HUES48 (cell line): ENCODE results near the gene MLLT11.
"Not testable (repeated sequence)": the region's sequence is repeated elsewhere in the genome, so short reads cannot be mapped to it uniquely, and the experiment has no call there.

ENCODE experiments used
- H3K27ac ChIP-seq: one replicate; pipeline ENCODE4 v1.7.0; 2013; ENCODE audit warnings: low read depth, low read length, inconsistent platforms
- H3K27me3 ChIP-seq: 2 replicates; pipeline ENCODE4 v1.6.1; 2013; ENCODE audit warnings: mild to moderate bottlenecking, low read length; ENCODE audit not compliant: control insufficient read depth, insufficient read depth
- H3K36me3 ChIP-seq: 2 replicates; pipeline ENCODE4 v1.6.1; 2013; ENCODE audit warnings: low read length; ENCODE audit not compliant: control insufficient read depth, insufficient read depth
- H3K4me1 ChIP-seq: 2 replicates; pipeline ENCODE4 v1.6.1; 2013; ENCODE audit warnings: mild to moderate bottlenecking, low read length; ENCODE audit not compliant: control insufficient read depth, insufficient read depth
- H3K4me3 ChIP-seq: 2 replicates; pipeline ENCODE4 v1.5.1; 2013; ENCODE audit warnings: mild to moderate bottlenecking, low read depth, low read length
- H3K9ac ChIP-seq: 2 replicates; pipeline ENCODE4 v1.6.1; 2013; ENCODE audit warnings: mild to moderate bottlenecking, low read depth, low read length, moderate library complexity
- H3K9me3 ChIP-seq: 2 replicates; pipeline ENCODE4 v1.6.1; 2013; ENCODE audit warnings: low read length; ENCODE audit not compliant: control insufficient read depth, insufficient read depth

The MLLT11 gene

DNA sequence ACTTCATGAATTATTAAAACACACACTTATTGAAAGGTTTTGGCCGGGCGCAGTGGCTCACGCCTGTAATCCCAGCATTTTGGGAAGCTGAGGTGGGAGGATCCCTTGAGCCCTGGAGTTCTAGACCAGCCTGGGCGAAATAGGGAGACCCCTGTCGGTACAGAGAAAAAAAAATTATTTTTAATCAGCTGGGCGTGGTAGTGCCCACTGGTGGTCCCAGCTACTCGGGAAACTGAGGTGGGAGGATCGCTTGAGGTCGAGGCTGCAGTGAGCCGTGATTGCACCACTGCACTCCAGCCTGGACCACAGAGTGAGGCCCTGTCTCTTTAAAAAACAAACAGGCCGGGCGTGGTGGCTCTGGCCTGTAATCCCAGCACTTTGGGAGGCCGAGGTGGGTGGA is 12.0 kb downstream of the MLLT11 start:
- H3K9ac ChIP-seq, result no peak overlapping the region
- peaks cover 12% of the 10 kb centered on the region for H3K36me3 ChIP-seq
- H3K27me3 ChIP-seq, result no peaks in the 10 kb centered on the region
- no peaks in the 10 kb centered on the region for H3K9me3 ChIP-seq
- no peak overlapping the region for H3K27ac ChIP-seq
- H3K4me1 ChIP-seq, result no peaks in the 10 kb centered on the region
- no peak overlapping the region for H3K4me3 ChIP-seq

- Histone ChIP-seq H3K27me3 (no peaks in the 10 kb centered on the region), H3K4me3 (no peak overlapping the region), H3K27ac (no peak overlapping the region), H3K9ac (no peak overlapping the region), H3K36me3 (no peaks in the 10 kb centered on the region), H3K4me1 (peaks cover 5% of the 10 kb centered on the region), H3K9me3 (no peaks in the 10 kb centered on the region)
These were observed 25.9 kb downstream of the MLLT11 start for GRCh38 chr1:151085953-151086559.

- H3K9me3 ChIP-seq, H3K9ac ChIP-seq, H3K27me3 ChIP-seq, H3K27ac ChIP-seq, H3K4me3 ChIP-seq, H3K36me3 ChIP-seq, H3K4me1 ChIP-seq: not testable (repeated sequence)
These were observed 37.2 kb downstream of the MLLT11 start for GRCh38 chr1:151097426-151097825.

- Histone ChIP-seq H3K36me3 (no peaks in the 10 kb centered on the region), H3K9me3 (no peaks in the 10 kb centered on the region), H3K27ac (no peak overlapping the region), H3K27me3 (no peaks in the 10 kb centered on the region), H3K9ac (no peak overlapping the region), H3K4me3 (no peak overlapping the region), H3K4me1 (no peaks in the 10 kb centered on the region)
These were observed 37.9 kb downstream of the MLLT11 start for GRCh38 chr1:151098126-151098525.

DNA sequence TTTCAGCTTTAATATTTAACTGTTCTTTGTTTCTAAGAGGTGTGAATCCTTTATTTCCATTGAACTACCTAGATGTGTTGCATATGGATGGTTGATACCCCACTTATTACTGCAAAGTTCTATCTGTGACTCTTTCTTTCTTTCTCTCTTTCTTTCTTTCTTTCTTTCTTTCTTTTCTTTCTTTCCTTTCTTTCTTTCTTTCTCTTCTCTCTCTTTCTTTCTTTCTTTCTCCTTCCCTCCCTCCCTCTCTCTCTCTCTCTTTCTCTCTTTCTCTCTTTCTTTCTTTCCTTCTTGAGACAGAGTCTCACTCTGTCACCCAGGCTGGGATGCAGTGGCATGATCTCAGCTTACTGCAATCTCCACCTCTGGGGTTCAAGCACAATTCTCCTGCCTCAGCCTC is 44.4 kb downstream of the MLLT11 start:
- H3K4me3 ChIP-seq, result no peak overlapping the region
- no peaks in the 10 kb centered on the region for H3K27me3 ChIP-seq
- no peak overlapping the region for H3K27ac ChIP-seq
- no peak overlapping the region for H3K9ac ChIP-seq
- H3K9me3 ChIP-seq, result no peaks in the 10 kb centered on the region
- no peaks in the 10 kb centered on the region for H3K4me1 ChIP-seq
- no peaks in the 10 kb centered on the region for H3K36me3 ChIP-seq

GRCh38 chr1:151106894-151107293 is 46.7 kb downstream of the MLLT11 start:
- no peak overlapping the region for H3K9ac ChIP-seq
- H3K4me1 ChIP-seq, result no peaks in the 10 kb centered on the region
- H3K9me3 ChIP-seq, result no peaks in the 10 kb centered on the region
- H3K36me3 ChIP-seq, result no peaks in the 10 kb centered on the region
- no peak overlapping the region for H3K4me3 ChIP-seq
- H3K27ac ChIP-seq, result no peak overlapping the region
- no peaks in the 10 kb centered on the region for H3K27me3 ChIP-seq

GRCh38 chr1:151108331-151108730 is 48.1 kb downstream of the MLLT11 start:
- Histone ChIP-seq H3K36me3 (no peaks in the 10 kb centered on the region), H3K9ac (no peak overlapping the region), H3K27ac (no peak overlapping the region), H3K4me3 (no peak overlapping the region), H3K9me3 (no peaks in the 10 kb centered on the region), H3K27me3 (no peaks in the 10 kb centered on the region), H3K4me1 (no peaks in the 10 kb centered on the region)

DNA sequence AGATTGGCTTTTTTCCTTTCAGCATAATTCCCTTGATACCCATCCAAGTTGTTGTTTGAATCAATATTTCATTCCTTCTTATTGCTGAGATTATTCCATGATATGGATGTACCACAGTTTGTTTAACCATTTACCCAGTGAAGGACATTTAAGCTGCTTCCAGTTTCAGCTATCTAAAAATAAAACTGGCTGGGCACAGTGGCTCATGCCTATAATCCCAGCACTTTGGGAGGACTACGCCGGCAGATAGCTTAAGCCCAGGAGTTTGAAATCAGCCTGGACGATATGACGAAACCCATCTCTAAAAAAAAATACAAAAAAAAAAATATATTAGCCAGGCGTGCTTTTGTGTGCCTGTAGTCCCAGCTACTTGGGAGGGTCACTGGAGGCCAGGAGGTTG is 53.7 kb downstream of the MLLT11 start:
- Histone ChIP-seq H3K36me3 (no peaks in the 10 kb centered on the region), H3K9me3 (no peaks in the 10 kb centered on the region), H3K27me3 (no peaks in the 10 kb centered on the region), H3K4me1 (no peaks in the 10 kb centered on the region), H3K4me3 (no peak overlapping the region), H3K27ac (no peak overlapping the region), H3K9ac (no peak overlapping the region)
